Left forelimb (tissue), 1 donor: ENCODE results near the gene CRYBB1.

Experiments
- DNase-seq: peaks from one replicate; pipeline ENCODE4 v3.0.0-alpha.2; 2018; ENCODE audit warnings: low spot score

The CRYBB1 gene

DNA sequence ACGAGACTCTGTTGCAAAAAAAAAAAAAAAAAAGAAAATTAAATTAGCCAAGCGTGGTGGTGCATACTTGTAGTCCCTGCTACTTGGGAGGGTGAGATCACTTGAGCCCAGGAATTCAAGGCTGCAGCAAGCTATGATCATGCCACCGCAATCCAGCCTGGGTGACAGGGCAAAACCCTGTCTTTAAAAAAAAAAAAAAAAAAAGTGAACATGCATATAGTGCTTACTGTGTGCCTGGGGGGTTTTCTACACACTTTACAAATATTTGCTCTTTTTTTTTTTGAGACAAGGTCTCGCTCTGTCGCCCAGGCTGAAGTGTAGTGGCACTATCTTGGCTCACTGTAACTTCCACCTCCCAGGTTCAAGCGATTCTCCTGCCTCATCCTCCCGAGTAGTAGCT, 40.7 kb downstream of the CRYBB1 start:
- DNase-seq: no peak

DNA sequence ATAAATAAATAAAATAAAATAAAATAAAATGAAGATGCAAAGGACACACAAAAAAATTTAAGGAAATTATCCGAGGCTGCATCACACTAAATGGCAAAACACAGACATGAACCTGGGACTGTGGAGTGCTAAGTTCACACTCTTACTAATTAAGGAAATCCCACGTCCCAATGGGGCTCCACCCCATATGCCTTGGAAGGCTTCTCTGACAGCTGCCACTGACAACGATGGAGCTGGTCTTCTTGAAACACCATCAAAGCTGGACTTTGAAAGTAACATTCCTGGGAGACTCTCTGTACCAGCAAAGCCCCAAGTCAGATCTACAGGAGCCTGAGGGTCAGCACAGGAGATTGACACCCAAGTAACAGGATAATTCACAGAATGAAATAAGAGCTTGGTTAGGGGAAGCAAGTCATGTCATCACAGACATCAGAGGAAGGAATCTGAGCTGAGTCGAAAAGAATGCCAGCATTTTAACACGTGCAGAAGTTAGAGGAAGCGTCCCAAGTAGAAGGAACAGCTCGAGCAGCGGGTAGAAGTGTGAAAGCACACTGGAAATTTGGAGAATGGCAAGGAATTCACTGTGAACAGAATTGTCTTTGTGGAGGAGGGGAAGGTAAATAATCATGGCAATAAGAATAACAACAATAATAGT, 41.7 kb downstream of the CRYBB1 start:
- no peak for DNase-seq

DNA sequence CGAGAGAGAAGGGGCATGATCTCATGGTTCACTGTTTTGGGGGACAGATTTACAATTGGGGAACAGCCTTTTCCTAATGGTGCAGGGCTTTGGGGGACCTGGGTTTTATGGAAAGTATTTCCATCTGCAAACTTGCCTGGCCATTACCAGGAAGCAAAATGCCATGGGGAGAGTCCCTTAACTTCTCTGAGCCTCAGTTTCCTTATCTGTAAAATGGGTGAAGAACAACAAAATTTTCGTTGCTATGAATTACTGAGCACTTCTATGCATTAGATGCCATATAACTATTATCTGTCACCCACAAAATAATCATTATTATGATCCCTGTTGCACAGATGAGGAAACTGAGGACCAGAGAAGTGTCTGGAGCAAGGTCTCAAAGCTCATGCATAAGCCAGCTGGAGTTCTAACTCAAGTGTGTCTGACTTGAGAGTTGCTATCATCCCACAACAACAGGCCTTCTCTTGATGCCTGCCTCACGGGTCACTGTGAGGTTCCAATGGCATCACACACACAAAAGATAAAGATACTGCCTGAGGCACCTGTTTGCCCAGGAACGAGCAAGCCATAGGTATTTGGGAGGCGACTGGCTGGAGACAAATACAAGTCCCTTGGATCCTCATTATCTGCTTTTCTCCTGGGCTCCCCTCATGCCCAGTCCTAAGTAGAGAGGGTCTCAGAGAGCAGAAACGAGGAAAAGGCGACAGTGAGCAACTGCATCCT, 43.7 kb downstream of the CRYBB1 start:
- DNase-seq: no peak

DNA sequence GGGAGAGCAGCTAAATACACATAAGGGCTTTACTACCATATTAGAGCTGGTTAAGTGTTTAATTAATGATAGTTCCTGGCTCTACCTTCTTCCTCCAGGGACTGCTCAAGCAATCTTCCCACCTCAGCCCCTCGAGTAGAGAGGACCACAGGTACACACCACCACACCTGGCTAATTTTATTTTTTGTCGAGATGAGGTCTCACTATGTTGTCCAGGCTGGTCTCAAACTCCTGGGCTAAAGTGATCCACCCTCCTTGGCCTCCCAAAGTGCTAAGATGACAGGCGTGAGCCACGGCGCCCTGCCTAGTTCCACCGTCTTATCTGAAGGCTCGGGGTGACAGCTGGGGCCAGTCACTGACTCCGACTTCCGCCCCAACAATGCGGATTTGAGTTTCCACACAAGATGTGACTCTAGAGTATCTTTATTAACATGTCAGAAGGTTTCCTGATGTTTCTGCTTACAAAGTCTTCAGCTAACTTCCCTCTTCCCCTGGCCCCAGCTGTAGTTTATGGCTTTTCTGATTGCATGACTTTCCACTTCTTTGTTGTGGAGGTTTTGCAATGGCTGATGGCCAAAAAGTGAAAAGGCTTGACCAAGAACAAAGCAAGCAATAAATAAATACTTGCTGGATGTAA, 44.7 kb downstream of the CRYBB1 start:
- no peak for DNase-seq

DNA sequence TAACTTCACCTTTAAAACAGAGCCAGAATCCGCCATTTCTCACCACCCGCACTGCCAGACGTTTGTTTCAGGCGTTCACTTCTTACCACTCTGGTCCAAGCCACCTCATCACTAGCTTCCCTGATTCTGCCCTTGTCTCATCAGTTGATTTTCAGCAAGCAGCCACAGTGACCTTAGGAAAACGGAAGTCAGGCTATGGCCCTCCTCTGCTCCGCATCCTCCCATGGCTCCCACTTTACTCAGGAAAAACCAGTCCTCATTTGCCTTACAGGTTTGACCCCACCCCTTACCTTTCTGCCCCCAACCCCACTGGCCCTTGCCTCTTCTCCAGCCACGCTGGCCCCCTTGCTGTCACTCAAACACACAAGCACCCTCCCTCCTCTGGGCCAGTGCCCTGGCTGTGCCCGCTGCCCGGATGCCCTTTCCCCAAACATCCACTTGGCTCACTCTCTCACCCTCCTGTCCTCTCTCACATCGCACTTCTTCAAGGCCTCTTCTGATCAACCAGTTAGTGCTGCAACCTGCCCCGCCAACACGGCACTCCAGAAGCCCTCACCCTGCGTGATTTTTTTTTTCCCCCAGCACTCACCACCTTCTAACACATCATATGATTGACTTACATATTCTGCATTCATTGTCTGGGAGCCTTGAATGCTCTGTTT, 46.8 kb downstream of the CRYBB1 start:
- no peak for DNase-seq

DNA sequence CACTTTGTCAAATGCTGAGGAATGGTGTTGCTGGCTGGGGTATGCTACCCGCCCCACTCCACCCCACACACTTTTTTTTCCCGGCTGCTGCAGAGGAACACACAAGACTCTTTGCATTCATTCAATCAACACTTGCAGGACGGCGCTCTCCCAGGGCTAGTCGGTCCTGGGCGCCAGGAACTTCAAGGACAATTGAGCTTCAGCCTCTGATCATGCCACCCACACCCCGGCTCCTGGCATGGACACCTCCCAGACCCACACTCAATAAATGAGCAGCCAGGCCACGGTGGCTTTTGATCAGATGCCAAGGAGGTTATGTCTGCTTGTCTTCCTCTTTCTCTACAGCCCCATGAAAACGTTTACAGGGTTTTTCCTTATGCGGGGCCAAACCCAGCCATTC, 47.7 kb downstream of the CRYBB1 start:
- no peak for DNase-seq

DNA sequence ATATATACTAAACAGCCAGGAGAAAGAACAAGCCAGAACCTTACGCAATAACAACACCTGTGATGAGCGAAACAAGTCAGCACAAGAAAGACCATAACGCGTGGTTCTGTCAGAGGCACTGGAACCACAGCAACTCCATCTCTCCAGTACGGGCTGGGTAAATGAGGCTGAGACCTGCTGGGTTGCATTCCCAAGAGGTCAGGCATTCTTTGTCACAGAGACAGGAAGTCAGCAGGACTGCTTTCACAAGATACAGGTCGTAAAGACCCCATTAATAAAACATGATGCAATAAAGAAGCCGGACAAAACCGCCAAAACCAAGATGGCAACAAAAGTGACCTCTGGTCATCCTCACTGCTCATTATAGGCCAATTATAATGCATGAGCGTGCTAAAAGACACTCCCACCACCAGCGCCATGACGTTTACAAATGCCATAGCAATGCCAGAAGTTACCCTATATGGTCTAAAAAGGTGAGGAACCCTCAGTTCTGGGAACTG, 49.6 kb downstream of the CRYBB1 start:
- DNase-seq: no peak

DNA sequence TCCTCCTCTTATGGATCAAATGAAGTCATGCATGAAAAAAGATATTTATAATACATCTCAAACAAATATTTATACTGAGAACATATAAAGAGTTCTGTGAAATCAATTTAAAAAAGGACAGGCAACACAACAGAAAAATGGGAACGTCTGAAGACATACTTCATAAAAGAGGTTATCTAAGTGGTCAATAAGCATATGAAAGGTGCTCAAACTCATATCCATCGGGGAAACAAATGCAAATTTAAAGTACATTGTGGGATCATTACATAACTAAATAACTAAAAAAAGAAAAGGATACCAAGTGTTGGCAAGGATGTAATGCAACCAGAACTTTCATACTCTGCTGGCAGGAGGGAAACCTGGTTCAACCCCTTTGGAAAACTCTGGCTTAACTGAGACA, 50.2 kb downstream of the CRYBB1 start:
- DNase-seq: no peak

DNA sequence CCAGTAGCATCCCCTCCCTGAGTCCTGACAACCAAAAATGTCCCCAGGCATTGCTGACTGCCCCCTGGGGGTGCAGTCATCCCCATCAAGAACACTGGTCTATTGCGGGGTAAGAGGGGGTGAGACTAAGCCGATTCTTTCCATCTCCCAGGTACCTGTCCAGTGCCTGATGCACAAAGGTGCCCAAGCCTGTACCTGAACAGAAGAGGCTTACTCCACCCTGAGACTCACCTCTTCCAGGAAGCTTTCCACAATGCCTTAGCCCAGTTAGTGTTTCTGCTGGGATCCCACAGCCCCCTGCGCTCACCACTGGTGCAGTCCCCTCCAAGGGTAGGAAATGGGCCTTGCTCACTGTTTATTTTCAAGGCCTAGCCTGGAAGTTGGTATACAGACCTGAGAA, 50.8 kb downstream of the CRYBB1 start:
- DNase-seq: no peak

DNA sequence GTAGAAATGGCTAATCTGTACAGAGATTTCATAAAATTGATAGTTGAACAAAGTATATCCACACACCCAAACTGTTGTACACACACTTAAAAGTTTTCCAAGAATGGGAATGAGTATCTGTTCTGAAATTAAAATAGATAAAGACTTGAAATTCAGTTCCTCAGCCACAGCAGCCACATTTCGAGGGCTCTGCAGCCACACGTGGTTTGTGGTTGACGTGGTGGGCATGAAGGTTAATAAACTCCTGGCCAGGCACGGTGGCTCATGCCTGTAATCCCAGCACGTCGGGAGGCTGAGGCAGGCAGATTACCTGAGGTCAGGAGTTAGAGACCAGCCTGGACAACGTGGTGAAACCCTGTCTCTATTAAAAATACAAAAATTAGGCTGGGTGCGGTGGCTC, 51.9 kb downstream of the CRYBB1 start:
- no peak for DNase-seq

DNA sequence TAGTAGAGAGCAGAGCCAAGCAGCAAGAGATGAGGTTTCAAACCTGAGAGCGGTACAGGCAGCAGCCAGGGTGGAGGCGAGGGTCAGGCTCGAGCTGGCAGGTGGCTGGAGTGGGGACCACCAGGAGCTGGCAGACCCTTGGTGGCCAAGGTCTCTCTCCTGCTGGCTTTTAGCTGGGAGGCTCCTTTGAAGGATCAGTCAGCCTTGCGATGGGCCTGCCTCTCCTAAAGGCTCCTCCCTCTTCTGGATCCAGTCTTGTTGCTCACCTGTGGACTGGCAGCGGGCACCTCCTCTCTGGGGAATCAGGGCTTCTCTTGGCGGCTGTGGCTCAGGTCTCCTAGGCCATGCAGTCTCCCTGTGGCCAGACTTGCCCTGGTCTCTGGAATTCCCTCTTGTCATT, 52.6 kb downstream of the CRYBB1 start:
- peak; percentile 42 for DNase-seq

DNA sequence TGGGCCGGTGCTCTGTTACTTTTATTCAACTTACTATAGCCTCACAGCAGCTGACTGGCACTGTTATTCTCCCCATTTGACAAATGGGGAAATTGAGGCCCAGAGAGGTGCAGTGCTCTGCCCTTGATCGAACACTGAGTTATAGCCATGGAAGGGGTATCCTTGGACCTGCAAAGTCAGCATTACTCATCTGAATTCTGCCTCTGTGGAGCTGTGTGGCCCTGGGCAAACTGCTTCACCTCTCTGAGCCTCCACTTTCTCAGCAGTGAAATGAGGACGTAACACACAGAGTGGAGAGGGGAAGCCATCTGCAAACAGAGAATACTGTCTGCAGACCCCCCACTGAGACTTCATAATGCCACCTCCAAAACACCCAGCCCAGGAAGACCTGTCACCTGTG, 53.2 kb downstream of the CRYBB1 start:
- no peak for DNase-seq

DNA sequence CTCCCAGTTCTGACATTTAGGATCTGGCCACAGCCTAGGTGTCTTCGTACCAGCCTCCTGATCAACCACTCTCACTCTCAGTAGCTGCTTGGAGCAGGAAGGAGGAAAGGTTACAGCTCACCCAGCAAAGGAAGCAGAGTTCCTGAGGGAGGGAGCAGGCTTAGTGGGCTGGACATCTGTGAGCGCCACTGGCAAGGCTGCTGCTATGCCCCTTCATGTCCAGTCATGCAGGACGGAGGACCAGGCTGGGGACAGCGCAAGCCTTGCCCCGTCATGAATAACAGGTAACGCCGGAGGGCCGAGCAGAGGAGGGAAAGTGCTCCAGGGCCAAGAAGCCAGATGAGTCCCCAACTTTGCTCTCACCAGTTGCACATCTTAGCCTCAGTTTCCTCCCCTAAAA, 53.6 kb downstream of the CRYBB1 start:
- DNase-seq: peak; percentile 55

DNA sequence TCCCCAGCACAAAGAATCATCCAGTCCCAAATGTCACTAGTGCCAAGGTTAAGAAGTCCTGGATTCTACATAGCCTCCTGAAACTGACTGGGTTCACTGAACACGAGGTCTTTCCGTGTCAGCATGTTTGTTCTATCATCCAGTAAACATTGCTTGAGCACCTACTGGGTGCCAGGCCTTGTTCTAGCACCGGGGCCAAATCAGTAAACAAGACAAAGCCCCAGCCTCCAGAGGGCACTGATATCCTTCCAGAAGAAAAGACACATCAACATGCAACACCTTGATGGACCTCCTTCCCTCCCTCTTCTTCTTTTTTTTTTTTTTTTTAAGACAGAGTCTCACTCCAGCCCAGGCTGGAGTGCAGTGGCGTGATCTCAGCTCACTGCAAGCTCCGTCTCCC, 54.8 kb downstream of the CRYBB1 start:
- DNase-seq: no peak

DNA sequence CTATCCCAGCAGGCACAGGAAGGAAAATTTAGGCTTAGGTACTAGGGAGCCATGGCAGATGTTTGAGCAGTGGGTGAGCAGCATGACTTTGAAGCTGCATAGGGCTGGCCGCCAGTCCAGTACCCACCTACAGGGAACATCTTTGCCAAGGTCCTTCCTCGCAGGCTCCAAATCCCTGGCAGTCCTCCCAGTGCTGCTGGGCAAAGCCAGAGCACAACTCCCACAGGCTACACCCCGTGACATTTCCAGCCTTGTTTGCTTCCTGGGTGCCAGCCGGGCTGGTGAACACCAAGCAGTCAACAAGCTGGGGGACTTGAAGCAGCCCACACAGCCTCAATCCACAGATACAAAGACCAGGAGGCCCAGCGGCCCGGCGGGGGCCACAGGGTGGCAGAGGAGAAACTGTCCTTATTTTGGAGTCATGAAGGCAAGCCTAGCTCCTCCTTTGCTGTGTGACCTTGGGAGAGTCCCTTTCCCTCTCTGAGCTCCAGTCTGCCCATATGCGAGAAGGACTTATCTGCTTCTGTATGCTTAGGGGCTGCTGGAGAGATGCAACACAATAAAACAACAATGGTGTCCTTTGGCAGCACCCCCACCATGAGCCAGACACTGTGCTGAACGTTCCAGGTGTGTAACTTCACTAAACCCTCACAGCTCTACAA, 55.9 kb downstream of the CRYBB1 start:
- no peak for DNase-seq

DNA sequence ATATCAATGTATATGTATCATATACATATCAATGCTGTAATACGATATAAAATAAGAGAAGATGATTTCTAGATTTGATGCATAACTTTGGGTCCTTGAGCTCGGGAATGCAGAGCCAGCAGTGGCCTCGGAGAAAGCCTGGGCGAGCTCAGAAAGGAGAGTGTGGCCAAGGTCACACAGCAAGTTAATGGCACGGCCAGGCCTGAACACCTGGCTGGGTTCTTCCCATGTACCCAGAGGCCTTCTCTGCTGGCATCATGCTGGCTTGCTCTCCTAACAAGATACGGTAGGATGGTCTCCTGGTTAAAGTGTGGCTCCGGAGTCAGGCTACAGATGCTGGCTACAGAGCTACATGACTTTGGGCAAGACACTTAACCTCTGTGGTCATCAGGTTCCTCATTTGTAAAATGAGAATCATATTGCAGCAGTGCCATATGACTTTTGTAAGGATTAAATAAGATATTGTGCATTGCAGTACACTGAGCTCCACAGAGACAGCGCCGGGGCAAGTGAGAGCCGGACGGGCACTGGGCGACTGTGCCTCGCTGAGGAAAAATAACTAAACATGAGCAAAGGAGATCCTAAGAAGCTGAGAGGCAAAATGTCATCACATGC, 57.8 kb downstream of the CRYBB1 start:
- no peak for DNase-seq

DNA sequence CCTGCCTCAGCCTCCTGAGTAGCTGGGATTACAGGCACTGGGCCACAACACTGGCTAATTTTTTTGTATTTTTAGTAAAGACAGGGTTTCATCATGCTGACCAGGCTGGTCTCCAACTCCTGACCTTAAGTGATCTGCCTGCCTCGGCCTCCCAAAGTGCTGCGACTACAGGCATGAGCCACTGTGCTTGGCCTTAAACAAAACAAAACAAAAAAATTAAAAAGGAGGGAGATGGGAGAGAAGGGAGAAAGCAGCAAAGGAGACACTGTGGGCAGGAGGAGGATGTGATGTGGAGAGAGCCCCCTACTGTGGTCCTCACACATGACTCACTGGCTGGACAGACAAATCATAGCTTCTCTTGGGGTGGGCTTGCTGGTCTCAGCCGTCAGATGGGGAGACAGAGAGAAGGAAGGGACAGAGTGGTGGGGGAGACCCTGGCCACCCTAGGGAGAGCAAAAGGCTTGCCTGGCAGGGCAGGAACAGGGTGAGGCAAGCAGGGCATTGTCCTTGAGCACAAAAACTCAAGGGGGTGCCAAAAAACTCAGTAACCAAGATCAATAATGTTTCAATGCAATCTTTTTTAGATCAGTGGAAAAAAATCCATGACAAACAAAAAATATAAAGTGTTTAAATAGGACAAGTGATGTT, 59.5 kb downstream of the CRYBB1 start:
- DNase-seq: no peak

DNA sequence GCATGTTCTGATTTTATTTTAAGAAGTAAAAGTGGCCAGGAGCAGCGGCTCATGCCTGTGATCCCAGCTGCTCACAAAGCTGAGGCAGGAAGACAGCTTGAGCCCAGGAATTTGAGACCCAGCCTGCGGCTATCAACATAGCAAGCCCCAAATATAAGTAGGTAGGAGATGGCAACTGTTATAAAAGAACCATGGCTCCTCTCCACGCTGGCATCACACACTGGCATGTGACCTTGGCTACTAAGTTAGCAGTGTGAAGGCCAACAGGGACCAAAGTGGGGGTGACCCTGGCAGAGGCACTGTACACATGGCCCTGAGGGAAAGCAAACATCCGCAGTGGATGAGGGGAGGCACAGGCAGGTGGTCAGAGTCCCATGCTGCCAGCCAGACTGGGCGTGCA, 60.9 kb downstream of the CRYBB1 start:
- no peak for DNase-seq

DNA sequence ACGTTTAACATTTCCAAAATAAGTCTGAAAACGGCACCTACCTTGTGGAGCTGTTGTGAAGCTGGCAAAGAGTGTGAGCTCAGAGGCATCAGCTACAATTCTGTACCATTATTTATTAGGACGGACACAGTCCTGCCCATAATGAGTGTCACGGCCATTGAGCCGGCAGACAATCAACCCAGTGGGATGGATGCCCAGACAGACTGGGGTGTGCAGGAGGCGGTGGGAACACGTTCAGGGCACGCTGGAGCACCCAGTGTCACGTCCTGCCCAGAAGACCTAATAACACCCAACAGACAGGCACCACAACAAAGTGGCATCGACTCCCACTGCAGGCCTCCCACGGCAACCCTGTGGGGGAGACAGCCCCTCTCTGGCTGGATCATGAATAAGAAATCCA, 62.3 kb downstream of the CRYBB1 start:
- DNase-seq: no peak

DNA sequence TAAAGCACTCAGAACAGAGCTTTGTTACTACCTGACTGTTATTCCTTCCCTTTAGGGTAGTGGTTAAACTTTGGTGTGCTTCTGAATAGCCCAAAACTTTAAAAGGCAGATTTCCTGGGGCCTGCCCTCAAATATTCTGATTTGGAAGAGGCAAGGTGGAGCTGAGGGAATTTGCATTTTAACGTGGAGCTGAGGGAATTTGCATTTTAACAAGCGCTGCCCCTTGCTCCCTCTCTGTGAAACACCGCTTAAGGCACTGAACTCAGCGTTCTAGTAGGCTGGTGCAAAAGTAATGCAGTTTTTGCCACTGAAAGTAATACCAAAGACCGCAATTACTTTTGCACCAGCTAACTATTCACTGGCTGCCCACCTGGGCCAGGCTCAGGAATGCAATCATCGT, 62.9 kb downstream of the CRYBB1 start:
- no peak for DNase-seq

DNA sequence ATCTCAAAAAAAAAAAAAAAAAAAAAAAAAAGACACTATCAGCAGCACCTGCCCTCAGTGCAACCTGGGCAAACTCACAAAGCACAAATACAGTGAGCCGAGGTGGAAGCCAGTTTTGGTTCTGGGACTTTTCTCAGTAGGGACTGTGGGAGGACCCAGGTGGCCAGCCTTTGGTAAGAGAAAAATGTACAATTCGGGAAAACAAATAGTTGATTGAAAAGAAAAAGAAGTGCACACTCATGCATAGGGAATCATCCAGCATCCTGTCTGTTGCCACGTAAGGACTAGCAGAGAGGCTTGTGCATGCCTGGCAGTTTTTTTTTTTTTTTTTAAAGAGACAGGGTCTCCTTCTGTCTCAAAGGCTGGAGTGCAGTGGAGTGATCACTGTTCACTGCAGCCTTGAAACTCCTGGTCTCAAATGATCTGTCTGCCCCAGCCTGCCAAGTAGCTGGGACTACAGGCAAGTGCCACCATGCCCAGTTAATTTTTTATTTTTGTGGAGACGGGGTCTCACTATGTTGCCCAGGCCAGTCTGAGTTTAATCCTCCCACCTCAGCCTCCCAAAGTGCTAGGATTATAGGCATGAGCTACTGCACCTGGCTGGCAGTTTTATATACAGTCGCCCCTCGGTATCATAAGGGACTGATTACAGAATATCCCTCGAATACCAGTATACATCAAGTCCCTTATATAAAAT, 64.6 kb downstream of the CRYBB1 start:
- DNase-seq: no peak
